H1 (cell line): Measurements from ENCODE around the gene ARHGAP28.

ENCODE experiments used
- CTCF ChIP-seq, 3 experiments: IDR thresholded peaks; 1 replicate in 2 of 3; 2 replicates in 1 of 3; pipeline versions ENCODE4 v1.5.1 to v1.6.1; 2011; ENCODE audit warnings: low read length in 3 of 3, mild to moderate bottlenecking in 3 of 3, inconsistent platforms in 2 of 3, low read depth in 1 of 3, moderate library complexity in 1 of 3; ENCODE audit not compliant: insufficient read depth in 1 of 3; ENCODE audit errors: control extremely low read depth in 1 of 3
- POLR2AphosphoS5 ChIP-seq: IDR thresholded peaks from 2 replicates; pipeline ENCODE4 v1.6.1; 2011; ENCODE audit warnings: low read depth, low read length
- TF ChIP-seq, protein P1 (sequence below): IDR thresholded peaks from 2 replicates; pipeline ENCODE4 v1.6.1; 2011; ENCODE audit warnings: low read length, improper control_type of control experiment

- TF ChIP-seq CTCF (IDR thresholded peaks at IDR 0.05; ENCODE audit: control extremely low read depth in 1 of 3, insufficient read depth in 1 of 3, low read depth in 1 of 3, low read length in 3 of 3) = no peak
- TF ChIP-seq POLR2AphosphoS5 = no peak
- TF ChIP-seq, protein P1, sequence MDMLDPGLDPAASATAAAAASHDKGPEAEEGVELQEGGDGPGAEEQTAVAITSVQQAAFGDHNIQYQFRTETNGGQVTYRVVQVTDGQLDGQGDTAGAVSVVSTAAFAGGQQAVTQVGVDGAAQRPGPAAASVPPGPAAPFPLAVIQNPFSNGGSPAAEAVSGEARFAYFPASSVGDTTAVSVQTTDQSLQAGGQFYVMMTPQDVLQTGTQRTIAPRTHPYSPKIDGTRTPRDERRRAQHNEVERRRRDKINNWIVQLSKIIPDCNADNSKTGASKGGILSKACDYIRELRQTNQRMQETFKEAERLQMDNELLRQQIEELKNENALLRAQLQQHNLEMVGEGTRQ = no peak
Observed at GRCh38 chr18:6718267-6718666, 11.2 kb upstream of the ARHGAP28 start.
